GM12865 (cell line): ENCODE measurements around the gene PSPN.
A peak's percentile ranks its signal among the peaks of the same experiment; 100 is the strongest.

ENCODE experiments used
- DNase-seq: peaks from one replicate; pipeline ENCODE4 v3.0.0; 2010; ENCODE audit warnings: low read depth
- H3K4me3 ChIP-seq: 2 replicates; pipeline ENCODE4 v1.5.1; 2011; ENCODE audit warnings: mild to moderate bottlenecking, low read depth, low read length, control low read depth
- CTCF ChIP-seq: IDR thresholded peaks from 2 replicates; pipeline ENCODE4 v1.5.1; 2011; ENCODE audit warnings: low read length, control low read depth, low read depth, inconsistent platforms; ENCODE audit not compliant: insufficient read depth; ENCODE audit errors: missing control alignments

The PSPN gene

GRCh38 chr19:6375411-6376010 is at the start of gene PSPN:
Gene PSPN, minus strand, starts transcription at chr19:6375933. Its CDS starts 84 bp downstream, at chr19:6375849.
- H3K4me3 ChIP-seq: no peak within 1 kb of the TSS
- TF ChIP-seq CTCF: no peak
- DNase-seq: no peak

GRCh38 chr19:6424939-6425731 is 49.4 kb upstream of the PSPN start:
- peak overlapping the region; percentile 45 for H3K4me3 ChIP-seq
- DNase-seq: peak; percentile 100
- no peak for TF ChIP-seq CTCF

- DNase-seq: peak; percentile 46
- no peak for TF ChIP-seq CTCF
- peak within 1 kb of the TSS; percentile 72 for H3K4me3 ChIP-seq
Observed at GRCh38 chr19:6424195-6424938, 48.6 kb upstream of the PSPN start, which contains the start of gene KHSRP. Gene KHSRP, minus strand, starts transcription at chr19:6424811. Its CDS starts 110 bp downstream, at chr19:6424701.

GRCh38 chr19:6423499-6424194 is 47.9 kb upstream of the PSPN start:
- peak overlapping the region; percentile 72 for H3K4me3 ChIP-seq
- DNase-seq: peak; percentile 56
- no peak for TF ChIP-seq CTCF

- DNase-seq: no peak
- H3K4me3 ChIP-seq: no peak overlapping the region
- TF ChIP-seq CTCF: no peak
Observed at GRCh38 chr19:6421075-6422014, 45.6 kb upstream of the PSPN start.
